Frontal cortex (tissue), 4 donors: Measurements from ENCODE around the gene RBM26. TPM values are rescaled to one million over a fixed set of nuclear protein-coding genes. Genes with fewer than 3 reads are reported as not detected.
"Not testable (repeated sequence)": the region's sequence is repeated elsewhere in the genome, so short reads cannot be mapped to it uniquely, and the experiment has no call there.

Experiments used
- DNase-seq, 2 donors: peaks; one replicate each; pipeline ENCODE4 v3.0.0; 2012; ENCODE audit warnings: low spot score in 2 of 2
- FAIRE-seq: peaks from 2 replicates; lab custom pipeline; 2012; peaks lifted over from hg19 to GRCh38; lab: Jason Lieb, UNC
- small RNA-seq: library from RNA; depleted of rRNA; stranded (forward); fragments of <200 nt; gene quantifications from one replicate; pipeline ENCODE3, GENCODE V24; 2014
- total RNA-seq: library from RNA; depleted of rRNA; stranded (reverse); fragments of >200 nt; gene quantifications from one replicate; pipeline ENCODE4 v1.2.3, GENCODE V29; 2014
- donor health status: control.
- donor health status: control.
- donor health status: control.

RBM26 gene
- total RNA-seq, 1 donor from 2014 or later: 55.8 TPM

DNA sequence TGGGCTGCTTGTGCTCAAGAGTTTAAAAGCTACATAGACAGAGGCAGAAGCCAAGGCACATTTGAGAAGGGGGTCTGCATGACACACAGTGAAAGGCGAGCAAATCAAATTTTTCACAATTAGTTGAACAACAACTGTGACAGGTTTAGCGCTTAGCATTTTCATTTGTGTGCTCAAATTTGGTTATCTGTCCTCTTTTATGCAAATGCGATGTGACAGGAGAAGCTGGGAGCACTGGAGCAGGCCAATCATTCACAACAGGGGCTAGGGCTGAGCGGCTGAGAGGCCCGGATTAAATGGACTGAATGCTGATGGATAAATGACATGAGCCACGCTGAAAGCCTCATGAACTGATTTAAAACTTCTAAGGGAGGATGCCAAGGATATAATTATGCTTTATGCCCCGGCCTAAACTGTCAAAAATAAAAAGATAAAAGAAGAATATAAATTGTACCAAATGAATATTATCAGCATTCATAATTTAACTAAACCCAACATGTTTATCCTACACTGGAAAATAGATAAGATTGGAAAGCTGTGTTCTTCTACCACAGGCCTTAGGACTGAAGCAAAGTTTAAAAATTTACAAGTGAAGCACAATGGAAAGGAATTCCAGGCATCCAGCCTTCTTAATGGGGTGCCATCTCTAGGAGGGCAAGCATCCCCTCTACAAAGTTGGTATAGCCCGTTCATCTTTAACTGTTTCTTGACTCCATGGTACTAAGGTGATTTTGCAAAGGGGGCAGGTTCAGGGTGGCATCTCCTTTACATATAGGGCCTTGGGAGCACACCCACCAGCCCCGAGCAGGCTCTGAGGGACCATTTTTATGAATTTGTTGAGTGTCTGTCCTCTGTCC lies 117.9 kb downstream of the RBM26 start:
- FAIRE-seq (no peak), DNase-seq (no peak)

DNA sequence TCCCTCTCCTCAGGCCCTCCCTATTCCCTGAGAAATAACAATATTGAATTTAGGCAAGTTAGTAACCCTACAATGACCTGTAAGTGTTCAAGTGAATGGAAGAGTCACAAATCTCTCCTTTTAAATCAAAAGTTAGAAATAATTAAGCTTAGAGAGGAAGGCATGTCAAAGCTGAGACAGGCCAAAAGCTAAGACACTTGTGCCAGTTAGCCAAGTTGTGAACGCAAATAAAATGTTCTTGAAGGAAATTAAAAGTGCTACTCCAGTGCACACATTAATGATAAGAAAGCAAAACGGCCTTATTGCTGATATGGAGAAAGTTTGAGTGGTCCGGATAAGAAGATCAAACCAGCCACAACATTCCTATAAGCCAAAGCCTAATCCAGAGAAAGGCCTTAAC lies 120.9 kb downstream of the RBM26 start:
- FAIRE-seq (no peak), DNase-seq (no peak)

DNA sequence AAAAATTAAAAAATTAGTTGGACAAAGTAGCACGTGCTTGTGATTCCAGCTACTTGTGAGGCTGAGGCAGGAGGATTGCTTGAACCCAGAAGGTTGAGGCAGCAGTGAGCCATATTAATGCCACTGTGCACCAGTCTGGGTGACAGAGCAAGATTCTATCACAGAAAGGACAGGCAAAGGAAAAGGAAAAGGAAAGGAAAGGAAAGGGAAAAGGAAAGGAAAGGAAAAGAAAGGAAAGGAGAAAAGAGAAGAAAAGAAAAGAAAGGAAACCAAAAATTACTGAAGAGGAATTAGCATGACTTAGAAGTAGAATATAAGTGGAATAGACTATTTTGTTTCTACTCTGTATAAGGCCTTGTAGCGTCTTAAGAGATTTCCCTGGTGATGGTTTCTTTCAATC lies 122.3 kb downstream of the RBM26 start:
- DNase-seq: no peak
- FAIRE-seq: no peak

DNA sequence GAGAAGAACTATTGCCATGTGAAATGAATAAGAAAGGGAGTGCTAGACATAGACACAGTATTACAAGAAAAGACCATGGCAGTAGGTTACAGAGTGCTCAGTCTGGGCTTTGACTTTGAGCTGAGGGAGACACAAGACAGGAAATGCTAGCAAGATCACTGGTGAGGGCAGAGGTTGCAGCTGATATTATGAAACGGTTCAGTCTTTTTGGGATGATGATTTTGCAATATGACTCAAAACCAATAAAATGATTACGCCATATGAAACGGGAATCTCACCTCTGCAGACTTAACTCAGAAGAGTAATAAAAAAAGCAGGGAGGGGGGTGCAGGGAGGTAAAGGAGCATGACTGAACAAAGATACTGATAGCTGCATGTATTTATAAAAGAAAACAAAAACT lies 123.1 kb downstream of the RBM26 start:
- DNase-seq (no peak), FAIRE-seq (no peak)

DNA sequence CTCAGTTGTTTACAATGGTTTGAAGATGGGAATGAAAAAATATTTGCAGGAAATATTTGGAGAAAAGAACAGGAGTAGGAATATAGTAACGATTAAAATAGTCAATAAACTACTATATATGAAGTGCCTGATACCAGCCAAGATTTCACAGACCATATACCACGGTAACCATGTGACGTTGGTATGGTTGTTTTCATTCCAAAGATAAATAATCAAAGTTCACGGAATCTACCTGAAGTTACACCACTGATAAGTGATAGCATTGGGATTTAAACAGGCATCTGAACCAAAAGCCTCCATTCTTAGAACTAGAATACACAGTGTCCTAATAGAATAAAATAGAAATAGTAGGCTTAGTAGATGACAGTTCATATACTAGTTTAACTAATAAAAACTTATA lies 123.5 kb downstream of the RBM26 start:
- DNase-seq: no peak
- no peak for FAIRE-seq

DNA sequence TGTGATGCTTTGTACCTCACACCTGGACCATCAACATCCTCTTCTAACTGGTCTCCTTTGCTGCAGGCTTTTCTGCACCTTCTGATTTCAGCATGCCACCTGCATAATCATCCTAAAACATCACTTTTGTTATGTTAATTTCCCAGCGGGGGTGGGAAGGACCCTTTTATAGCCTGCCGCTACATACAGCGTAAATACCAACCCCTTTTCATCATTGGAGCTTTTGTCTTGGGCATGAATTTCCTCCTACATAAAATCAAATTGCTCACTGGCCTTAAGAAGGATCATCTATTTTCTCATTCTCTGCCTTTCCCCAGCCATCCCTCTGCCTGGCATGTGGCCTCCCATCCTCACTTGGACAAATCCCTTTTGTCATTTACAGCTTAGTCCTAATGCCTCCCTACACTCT lies 124.7 kb downstream of the RBM26 start:
- no peak for FAIRE-seq
- no peak for DNase-seq

DNA sequence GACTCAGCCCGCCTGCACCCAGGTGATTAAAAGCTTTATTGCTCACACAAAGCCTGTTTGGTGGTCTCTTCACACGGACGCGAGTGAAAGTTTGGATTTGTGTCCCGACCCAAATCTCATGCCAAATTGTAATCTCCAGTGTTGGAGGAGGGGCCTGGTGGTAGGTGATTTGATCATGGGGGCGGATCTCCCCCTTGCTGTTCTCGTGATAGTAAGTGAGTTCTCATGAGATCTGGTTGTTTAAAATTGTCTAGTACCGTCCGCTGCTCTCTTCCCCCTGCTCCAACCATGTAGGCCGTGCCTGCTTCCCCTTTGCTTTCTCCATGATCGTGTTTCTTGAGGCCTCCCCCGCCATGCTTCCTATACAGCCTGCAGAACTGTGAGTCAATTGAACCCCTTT lies 126.3 kb downstream of the RBM26 start:
- DNase-seq, FAIRE-seq: not testable (repeated sequence)

DNA sequence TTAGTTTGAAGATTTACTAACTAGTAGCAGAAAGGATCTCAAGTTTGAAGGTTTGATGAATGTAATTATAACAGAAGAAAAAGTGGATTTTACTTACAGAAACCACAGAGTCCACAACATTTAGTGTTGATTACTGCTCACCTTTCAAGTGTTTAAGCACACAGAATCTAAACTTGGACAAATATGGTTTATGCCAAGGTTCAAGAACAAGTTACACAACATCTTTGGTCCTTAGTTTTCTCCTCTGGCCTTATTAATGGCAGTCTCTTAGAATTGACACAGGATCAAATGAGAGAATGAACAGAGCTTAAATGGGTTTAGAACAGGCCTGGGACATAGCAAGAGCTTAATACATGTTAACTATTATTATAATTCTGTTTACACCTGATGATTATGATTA lies 133.0 kb downstream of the RBM26 start:
- no peak for FAIRE-seq
- DNase-seq: no peak

DNA sequence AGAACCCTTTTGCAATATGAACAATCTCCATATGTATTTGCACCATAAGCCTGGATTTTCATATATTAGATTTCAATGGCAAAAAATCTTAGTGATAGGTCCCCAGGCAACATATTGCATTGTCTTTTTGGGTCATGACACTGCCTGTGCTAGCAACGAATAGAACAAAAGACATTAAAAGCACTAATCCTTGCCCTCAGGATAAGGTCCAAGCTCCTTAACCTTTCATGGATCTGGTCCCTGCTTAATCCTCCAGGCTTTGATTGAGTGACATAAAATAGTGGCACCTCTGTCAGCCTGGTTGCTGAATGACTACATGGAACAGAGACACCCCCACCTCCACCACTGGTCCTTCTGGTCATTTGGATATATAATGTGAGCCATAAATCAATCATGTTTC lies 134.4 kb downstream of the RBM26 start:
- FAIRE-seq (no peak), DNase-seq (no peak)

DNA sequence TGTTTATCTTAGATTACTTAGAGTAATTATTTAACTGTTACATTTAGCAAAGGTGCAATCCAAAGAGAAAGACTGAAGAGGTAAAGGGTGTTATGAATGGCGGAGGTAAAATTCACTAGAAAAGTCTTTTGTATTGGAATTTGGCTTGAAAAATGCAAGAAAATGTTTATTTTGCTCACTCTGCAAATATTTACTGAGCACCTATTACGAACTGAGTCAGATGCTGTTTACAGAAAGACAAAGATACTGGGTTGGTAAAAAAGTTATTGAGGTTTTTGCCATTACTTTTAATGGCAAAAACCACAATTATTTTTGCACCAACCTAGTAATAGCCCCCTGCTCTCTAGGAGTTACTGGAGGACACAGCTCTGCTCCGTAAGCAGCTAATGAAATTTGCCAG lies 135.2 kb downstream of the RBM26 start:
- FAIRE-seq (no peak), DNase-seq (no peak)

Small RNAs within 50 kb of the gene (small RNA-seq; reads per million reads assigned to genes)
- not detected for gene RNA5SP33

Other genes starting within 250 kb of the RBM26 start
- 61.1 TPM for gene NDFIP2, start 74.9 kb upstream of the RBM26 start, total RNA-seq